Stimulated activated CD8-positive, alpha-beta memory T cell treated with anti-CD3 and anti-CD28 coated beads, Interleukin-12 subunit alpha, Interleukin-12 subunit beta, amount 100 ng/mL, for 24 hours (primary cell): Measurements from ENCODE around the gene CSMD2.

Experiments used
- DNase-seq: peaks from one replicate; pipeline ENCODE4 v3.0.0-alpha.2; 2020; ENCODE audit errors: extremely low read depth

The CSMD2 gene

GRCh38 chr1:33684396-33685179 lies 480.4 kb downstream of the CSMD2 start:
- DNase-seq, result no peak

DNA sequence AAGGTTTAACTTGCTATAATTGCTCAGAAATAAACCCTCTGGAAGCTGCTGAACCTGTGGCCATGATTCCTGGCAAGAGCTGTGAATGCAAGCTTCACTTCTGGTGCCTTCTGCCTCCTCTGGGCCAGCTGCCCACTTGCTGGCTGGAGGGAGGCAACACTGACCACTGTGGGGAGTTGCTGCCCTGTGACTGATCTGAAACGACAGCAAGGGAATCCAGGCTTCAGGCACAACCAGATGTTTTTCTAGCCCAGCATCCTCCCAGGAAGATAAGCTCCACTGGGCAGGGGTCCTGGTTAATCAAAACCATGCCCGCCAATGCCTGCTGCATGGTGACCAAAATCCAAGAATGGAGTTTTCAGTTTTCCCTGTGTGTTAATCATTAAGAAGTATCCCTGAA lies 481.1 kb downstream of the CSMD2 start:
- no peak for DNase-seq

DNA sequence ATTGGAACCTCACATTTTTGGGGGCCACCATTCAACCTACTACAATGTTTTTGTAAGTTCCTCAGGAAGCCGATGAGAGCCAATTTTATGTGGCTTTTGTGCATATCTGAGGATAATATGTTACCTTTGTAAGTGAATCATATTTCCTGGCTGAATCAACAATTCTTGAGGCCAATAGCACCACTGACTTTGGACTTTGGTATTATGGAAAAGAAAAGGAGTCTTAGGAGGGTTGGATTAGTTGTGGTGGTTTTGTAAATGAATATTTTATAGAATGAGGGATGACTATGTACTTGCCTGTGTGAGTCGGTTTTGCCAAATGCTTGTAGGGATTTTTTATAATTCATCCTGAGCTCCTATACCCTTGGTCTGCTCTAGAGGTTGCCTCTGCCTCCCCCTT lies 482.7 kb downstream of the CSMD2 start:
- no peak for DNase-seq

GRCh38 chr1:33680281-33680840 lies 484.7 kb downstream of the CSMD2 start:
- DNase-seq, result no peak

GRCh38 chr1:33670567-33670966 lies 494.5 kb downstream of the CSMD2 start:
- DNase-seq, result no peak

- DNase-seq, result no peak
Measured at GRCh38 chr1:33668695-33669094, 496.3 kb downstream of the CSMD2 start.

DNA sequence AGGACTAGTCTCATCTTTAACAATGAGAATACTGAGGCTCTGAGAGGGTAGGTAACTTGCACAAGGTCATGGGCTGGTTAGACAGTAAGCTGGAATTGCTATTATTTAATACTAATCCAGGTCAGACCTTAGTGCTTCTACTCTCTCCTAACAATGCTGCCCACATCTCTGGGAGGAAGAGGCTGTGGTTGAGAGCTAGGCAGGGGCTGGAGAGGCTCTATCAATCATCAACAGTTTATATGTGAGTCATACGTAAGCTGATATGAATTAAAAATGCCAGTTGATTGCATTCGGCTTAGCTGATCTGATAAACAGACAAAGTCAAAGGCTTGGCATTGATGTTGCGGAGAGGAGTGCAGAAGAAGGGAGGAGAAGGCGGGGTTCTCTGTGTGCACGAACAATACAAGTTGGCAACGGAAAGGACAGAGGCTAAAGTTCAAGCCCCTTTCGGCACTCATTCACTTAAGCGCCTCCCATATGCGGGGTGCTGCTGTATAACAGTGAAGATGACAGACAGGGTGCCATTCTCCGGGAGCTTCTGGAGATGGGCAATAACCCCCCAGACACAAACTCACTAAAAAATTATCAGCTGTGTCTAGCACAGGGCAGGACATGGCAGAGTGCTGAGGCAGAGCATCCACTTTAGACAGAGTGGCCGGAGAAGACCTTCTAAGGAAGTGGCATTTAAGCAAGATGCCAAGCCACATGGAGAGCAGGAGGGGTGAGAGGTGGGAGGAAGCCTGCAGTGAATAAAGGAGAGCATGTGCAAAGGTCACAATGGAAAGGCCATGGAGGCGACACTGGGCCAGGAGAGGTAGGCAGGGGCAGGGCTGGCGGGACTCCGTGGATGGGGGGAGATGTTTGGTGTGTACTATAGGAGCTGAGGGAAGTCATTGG lies 497.4 kb downstream of the CSMD2 start:
- no peak for DNase-seq

GRCh38 chr1:33666616-33667015 lies 498.4 kb downstream of the CSMD2 start:
- no peak for DNase-seq

- no peak for DNase-seq
Measured at GRCh38 chr1:33661811-33662454, 503.1 kb downstream of the CSMD2 start.

- no peak for DNase-seq
Measured at GRCh38 chr1:33660956-33661355, 504.1 kb downstream of the CSMD2 start.

- DNase-seq, result no peak
Measured at GRCh38 chr1:33660244-33660643, 504.8 kb downstream of the CSMD2 start.

DNA sequence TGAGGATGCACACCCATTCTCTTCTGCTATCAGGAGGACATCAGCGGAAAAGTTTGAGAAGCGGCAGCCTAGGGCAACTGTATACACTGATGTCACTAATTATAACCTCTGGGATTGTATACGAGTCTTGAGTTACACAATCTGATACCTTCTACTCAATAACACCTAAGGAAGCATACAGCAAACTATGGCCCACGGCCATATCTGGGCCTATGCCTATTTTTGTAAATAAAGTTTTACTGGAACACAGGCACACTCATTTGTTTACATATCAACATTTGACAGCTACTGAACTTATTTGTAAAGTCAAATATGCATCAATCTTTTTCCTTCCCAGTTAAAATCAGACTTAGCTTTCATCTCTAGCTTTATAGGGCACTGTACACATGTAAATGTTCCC lies 505.4 kb downstream of the CSMD2 start:
- DNase-seq, result no peak

- DNase-seq, result no peak
Measured at GRCh38 chr1:33657833-33658232, 507.2 kb downstream of the CSMD2 start.

DNA sequence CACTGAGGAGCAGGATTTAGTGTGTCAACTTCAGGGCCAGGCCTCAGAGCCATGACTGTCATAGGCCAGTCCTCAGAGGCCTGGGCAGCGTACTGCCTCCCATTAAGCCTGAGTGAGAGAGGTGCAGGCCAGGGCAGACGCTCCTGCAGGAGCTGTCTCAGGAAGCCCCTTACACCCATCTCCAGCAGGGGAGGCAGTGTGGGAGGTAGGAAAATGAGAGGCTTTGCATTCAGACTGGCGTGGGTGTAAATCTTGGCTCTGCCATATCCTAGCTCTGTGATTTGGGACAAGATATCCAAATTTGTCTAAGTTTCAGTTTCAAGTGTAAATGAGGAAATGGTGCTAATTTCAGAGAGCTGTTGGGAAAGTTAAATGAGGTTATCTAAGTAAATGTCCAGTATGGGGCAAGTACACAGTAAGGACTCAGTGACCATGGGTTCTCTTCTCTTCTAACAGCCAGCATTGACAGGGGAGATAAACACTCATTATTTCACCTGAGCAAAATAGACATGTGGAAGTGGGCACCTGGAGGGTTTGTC lies 508.5 kb downstream of the CSMD2 start:
- no peak for DNase-seq

DNA sequence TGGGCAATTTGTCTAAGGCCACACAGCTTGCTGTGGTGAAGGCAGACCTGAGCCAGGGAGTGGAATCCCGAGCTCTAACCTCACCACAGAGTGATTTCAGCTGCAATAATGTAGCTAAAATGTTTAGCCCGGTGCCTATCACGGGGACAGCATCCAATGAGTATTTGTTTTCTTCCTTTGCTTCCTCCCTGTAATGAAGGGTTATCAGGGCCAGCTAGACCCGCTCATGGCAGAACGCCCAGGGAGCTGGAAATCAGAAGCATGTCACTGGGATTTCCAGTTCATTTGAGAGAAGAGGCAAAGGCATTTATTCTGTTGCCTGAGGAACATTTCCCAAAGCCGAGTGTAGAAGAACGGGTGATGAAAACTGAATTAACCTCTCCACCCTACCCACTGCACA lies 509.5 kb downstream of the CSMD2 start:
- no peak for DNase-seq

DNA sequence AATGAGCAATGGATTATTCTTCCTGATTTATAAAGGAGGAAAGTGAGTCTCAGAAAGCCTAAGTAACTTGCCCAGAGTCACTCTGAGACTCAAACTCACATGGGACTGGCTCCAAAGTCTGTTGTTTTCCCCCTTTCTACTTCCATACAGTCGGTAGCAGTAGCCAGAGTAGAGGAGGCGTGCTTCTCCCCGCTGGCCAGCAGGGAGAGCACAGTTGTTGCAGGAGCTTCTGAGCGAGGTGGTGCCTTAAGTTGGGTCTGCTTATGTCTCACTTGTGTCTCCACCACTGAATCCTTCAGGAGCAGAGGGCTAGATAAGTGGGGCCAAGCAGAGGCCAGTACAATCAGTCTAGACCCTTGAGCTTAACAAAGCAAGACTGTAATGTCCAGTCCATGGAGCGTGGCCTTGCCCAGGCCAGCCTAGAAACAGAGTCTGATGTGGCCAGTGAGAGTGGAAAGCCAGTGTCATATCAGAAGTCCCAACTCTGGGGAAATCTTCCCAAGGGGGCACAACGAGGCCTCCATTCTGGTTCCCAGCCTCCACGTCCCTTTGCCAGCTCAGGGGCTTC lies 510.7 kb downstream of the CSMD2 start:
- DNase-seq, result no peak

DNA sequence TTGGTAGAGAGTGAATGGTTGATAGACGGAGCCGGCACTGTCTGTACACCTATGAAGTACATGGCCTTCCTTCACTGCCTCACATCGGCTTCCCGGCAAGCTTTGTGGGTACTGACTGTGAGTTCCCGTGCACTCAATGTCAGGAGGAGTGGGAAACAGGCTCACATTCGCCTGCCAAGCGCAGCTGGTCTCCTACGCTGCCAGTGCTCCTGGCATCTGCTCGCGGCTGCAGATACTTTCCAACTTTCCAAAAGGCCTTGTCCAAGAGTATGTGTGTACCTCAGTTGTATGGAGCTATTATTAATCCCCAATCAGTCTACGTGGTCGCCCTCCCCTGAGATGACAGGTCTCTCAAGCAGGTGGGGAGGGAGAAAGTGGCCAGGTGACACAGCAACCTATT lies 511.8 kb downstream of the CSMD2 start:
- no peak for DNase-seq

GRCh38 chr1:33650708-33651107 lies 514.3 kb downstream of the CSMD2 start:
- DNase-seq, result no peak

- no peak for DNase-seq
Measured at GRCh38 chr1:33649759-33650158, 515.3 kb downstream of the CSMD2 start.

GRCh38 chr1:33643216-33643615 lies 521.8 kb downstream of the CSMD2 start:
- no peak for DNase-seq

GRCh38 chr1:33641104-33641830 lies 523.8 kb downstream of the CSMD2 start:
- DNase-seq, result no peak
